WTC11 (cell line): Measurements from ENCODE around the gene YARS1. TPM values are rescaled to one million over a fixed set of nuclear protein-coding genes. Genes with fewer than 3 reads are reported as not detected.

Experiments
- ATF2 ChIP-seq: sonication (generic); formaldehyde crosslinking; IDR thresholded peaks from 2 replicates; pipeline ENCODE4 v1.8.1; 2022; ENCODE audit warnings: low read depth, missing genetic modification reagents, borderline replicate concordance
- CREB1 ChIP-seq: sonication (generic); formaldehyde crosslinking; IDR thresholded peaks from 2 replicates; pipeline ENCODE4 v1.8.0; 2023; ENCODE audit warnings: mild to moderate bottlenecking, missing genetic modification reagents
- CTCF ChIP-seq: fragments of 200-600 bp; IDR thresholded peaks from 2 replicates; pipeline ENCODE4 v1.8.0; 2022; ENCODE audit warnings: antibody characterized with exemption
- EMX1 ChIP-seq: fragments of 250-450 bp; sonication (Bioruptor Pico); IDR thresholded peaks from 2 replicates; pipeline ENCODE4 v1.8.0; 2021; ENCODE audit warnings: mild to moderate bottlenecking
- ETV6 ChIP-seq: sonication (generic); formaldehyde crosslinking; IDR thresholded peaks from 2 replicates; pipeline ENCODE4 v1.8.1; 2022; ENCODE audit warnings: mild to moderate bottlenecking, missing genetic modification reagents
- FOXP1 ChIP-seq: sonication (generic); formaldehyde crosslinking; IDR thresholded peaks from 2 replicates; pipeline ENCODE4 v1.8.0; 2022; ENCODE audit warnings: missing genetic modification reagents, mild to moderate bottlenecking, moderate library complexity, borderline replicate concordance
- FOXP4 ChIP-seq: sonication (generic); formaldehyde crosslinking; IDR thresholded peaks from 2 replicates; pipeline ENCODE4 v1.8.0; 2022; ENCODE audit warnings: mild to moderate bottlenecking, missing genetic modification reagents
- GABPB1 ChIP-seq: sonication (generic); formaldehyde crosslinking; IDR thresholded peaks from 2 replicates; pipeline ENCODE4 v1.8.1; 2023; ENCODE audit warnings: mild to moderate bottlenecking, missing genetic modification reagents
- JUN ChIP-seq: sonication (generic); formaldehyde crosslinking; IDR thresholded peaks from 2 replicates; pipeline ENCODE4 v1.8.0; 2023; ENCODE audit warnings: mild to moderate bottlenecking, missing genetic modification reagents
- MAX ChIP-seq: sonication (generic); formaldehyde crosslinking; IDR thresholded peaks from 2 replicates; pipeline ENCODE4 v1.8.0; 2022; ENCODE audit warnings: mild to moderate bottlenecking, missing genetic modification reagents
- MXD4 ChIP-seq: fragments of 250-450 bp; sonication (Bioruptor Pico); IDR thresholded peaks from 2 replicates; pipeline ENCODE4 v1.8.0; 2021; ENCODE audit warnings: mild to moderate bottlenecking, moderate library complexity, borderline replicate concordance
- NFATC4 ChIP-seq: fragments of 250-450 bp; sonication (Bioruptor Pico); IDR thresholded peaks from 2 replicates; pipeline ENCODE4 v1.9.0; 2021; ENCODE audit warnings: mild to moderate bottlenecking
- NFYB ChIP-seq: sonication (generic); formaldehyde crosslinking; conservative IDR thresholded peaks from 2 replicates; pipeline ENCODE4 v1.8.0; 2022; ENCODE audit warnings: low read depth, missing genetic modification reagents
- NR3C1 ChIP-seq: sonication (generic); formaldehyde crosslinking; conservative IDR thresholded peaks from 2 replicates; pipeline ENCODE4 v1.8.1; 2023; ENCODE audit warnings: low read depth, mild to moderate bottlenecking, missing genetic modification reagents
- PRRX2 ChIP-seq: fragments of 250-450 bp; sonication (Bioruptor Pico); IDR thresholded peaks from 2 replicates; pipeline ENCODE4 v1.8.0; 2021; ENCODE audit warnings: mild to moderate bottlenecking
- RELA ChIP-seq: sonication (generic); formaldehyde crosslinking; IDR thresholded peaks from 2 replicates; pipeline ENCODE4 v1.8.1; 2022; ENCODE audit warnings: missing genetic modification reagents, mild to moderate bottlenecking, borderline replicate concordance
- SP1 ChIP-seq: sonication (generic); formaldehyde crosslinking; conservative IDR thresholded peaks from 2 replicates; pipeline ENCODE4 v1.8.1; 2022; ENCODE audit warnings: missing genetic modification reagents
- TP53 ChIP-seq: sonication (generic); formaldehyde crosslinking; IDR thresholded peaks from 2 replicates; pipeline ENCODE4 v1.8.1; 2023; ENCODE audit warnings: mild to moderate bottlenecking, missing genetic modification reagents
- ZNF281 ChIP-seq: sonication (generic); formaldehyde crosslinking; IDR thresholded peaks from 2 replicates; pipeline ENCODE4 v1.8.0; 2023; ENCODE audit warnings: mild to moderate bottlenecking, missing genetic modification reagents
- ZNF396 ChIP-seq: fragments of 250-450 bp; sonication (Bioruptor Pico); IDR thresholded peaks from 2 replicates; pipeline ENCODE4 v1.8.0; 2021; ENCODE audit warnings: mild to moderate bottlenecking, moderate library complexity, borderline replicate concordance
- ZNF416 ChIP-seq: fragments of 250-450 bp; sonication (Bioruptor Pico); IDR thresholded peaks from 2 replicates; pipeline ENCODE4 v1.9.0; 2021; ENCODE audit warnings: mild to moderate bottlenecking, inconsistent platforms
- ZNF423 ChIP-seq: fragments of 250-450 bp; sonication (Bioruptor Pico); IDR thresholded peaks from 2 replicates; pipeline ENCODE4 v2.1.2; 2022; ENCODE audit warnings: mild to moderate bottlenecking, moderate library complexity
- ZNF425 ChIP-seq: fragments of 250-450 bp; sonication (Bioruptor Pico); conservative IDR thresholded peaks from 2 replicates; pipeline ENCODE4 v1.9.0; 2021; ENCODE audit warnings: mild to moderate bottlenecking
- ZNF671 ChIP-seq: fragments of 250-450 bp; sonication (Bioruptor Pico); IDR thresholded peaks from 2 replicates; pipeline ENCODE4 v1.8.0; 2021; ENCODE audit warnings: mild to moderate bottlenecking
- total RNA-seq: library from RNA; stranded (reverse); gene quantifications from 3 replicates; pipeline ENCODE4 v1.2.3, GENCODE V29; 2021
- TF ChIP-seq, protein P1 (sequence below): sonication (generic); formaldehyde crosslinking; IDR thresholded peaks from 2 replicates; pipeline ENCODE4 v1.8.0; 2023; ENCODE audit warnings: missing genetic modification reagents
- TF ChIP-seq, protein P2 (sequence below): sonication (generic); formaldehyde crosslinking; IDR thresholded peaks from 2 replicates; pipeline ENCODE4 v1.8.1; 2022; ENCODE audit warnings: mild to moderate bottlenecking, moderate library complexity, missing genetic modification reagents
- TF ChIP-seq, protein P3 (sequence below): fragments of 250-450 bp; sonication (Bioruptor Pico); IDR thresholded peaks from 2 replicates; pipeline ENCODE4 v2.1.2; 2022; ENCODE audit warnings: mild to moderate bottlenecking, moderate library complexity

YARS1 gene
- total RNA-seq, 1 experiment from 2014 or later = 197 TPM

DNA sequence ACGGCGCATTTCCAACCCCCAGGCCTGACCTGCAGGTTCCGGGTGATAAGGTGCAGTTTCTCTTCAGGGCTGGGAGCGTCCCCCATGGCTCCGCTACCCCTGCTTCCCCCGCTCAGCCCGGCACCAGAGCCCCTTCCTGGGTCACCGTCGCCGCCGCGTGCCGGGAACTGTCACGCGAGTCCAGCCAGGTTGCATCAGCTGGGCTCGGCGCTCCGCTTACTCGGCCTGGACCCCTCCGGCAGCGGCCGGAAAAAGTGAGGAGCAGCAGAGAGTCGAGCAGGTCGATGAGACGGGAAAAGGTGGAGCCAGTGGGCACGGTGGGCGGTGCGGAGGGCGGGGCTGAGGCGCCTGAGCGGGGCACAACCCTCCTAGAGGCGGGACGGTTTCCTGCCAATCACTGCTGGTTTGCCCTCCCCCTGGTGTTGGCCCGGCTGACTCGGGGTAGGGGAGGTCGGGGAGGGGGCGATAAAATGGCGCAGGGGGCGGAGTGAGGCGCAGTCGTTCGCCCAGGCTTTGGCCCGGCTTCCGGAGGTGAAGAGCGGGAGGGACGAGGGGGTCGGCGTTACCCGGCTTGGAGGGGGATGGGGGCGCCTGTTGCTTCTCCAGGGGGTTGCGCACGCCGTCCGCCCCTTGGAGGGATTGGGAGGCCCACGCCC lies at the start of gene YARS1, which contains the start of gene S100PBP (continued):
- TF ChIP-seq CREB1 (peak; percentile 81; the same call in 1 of the 2 replicates), MAX (CRISPR knock-in tag) (peak; percentile 100), ETV6 (CRISPR knock-in tag) (peak; percentile 92), NR3C1 (CRISPR knock-in tag) (no peak), EMX1 (CRISPR knock-in tag) (no peak), RELA (no peak), ZNF396 (CRISPR knock-in tag) (no peak), PRRX2 (CRISPR knock-in tag) (0 out of 2 replicates have a peak, but pooled peaks have one; percentile 50), ZNF425 (CRISPR knock-in tag) (no peak), ZNF671 (CRISPR knock-in tag) (no peak), CTCF (no peak), ZNF281 (CRISPR knock-in tag) (peak; percentile 20; the same call in 1 of the 2 replicates), GABPB1 (CRISPR knock-in tag) (peak; percentile 100), NFYB (no peak; the same call in 1 of the 2 replicates), TP53 (no peak), FOXP4 (CRISPR knock-in tag) (peak; percentile 77), ATF2 (CRISPR knock-in tag) (no peak), ZNF423 (no peak), SP1 (CRISPR knock-in tag) (peak; percentile 99), JUN (CRISPR knock-in tag) (no peak), FOXP1 (CRISPR knock-in tag) (peak; percentile 69), ZNF416 (CRISPR knock-in tag) (no peak), NFATC4 (no peak), MXD4 (CRISPR knock-in tag) (no peak)
- TF ChIP-seq, protein P1, sequence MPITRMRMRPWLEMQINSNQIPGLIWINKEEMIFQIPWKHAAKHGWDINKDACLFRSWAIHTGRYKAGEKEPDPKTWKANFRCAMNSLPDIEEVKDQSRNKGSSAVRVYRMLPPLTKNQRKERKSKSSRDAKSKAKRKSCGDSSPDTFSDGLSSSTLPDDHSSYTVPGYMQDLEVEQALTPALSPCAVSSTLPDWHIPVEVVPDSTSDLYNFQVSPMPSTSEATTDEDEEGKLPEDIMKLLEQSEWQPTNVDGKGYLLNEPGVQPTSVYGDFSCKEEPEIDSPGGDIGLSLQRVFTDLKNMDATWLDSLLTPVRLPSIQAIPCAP (CRISPR knock-in tag) = no peak
- TF ChIP-seq, protein P2, sequence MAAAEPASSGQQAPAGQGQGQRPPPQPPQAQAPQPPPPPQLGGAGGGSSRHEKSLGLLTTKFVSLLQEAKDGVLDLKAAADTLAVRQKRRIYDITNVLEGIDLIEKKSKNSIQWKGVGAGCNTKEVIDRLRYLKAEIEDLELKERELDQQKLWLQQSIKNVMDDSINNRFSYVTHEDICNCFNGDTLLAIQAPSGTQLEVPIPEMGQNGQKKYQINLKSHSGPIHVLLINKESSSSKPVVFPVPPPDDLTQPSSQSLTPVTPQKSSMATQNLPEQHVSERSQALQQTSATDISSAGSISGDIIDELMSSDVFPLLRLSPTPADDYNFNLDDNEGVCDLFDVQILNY (CRISPR knock-in tag) = peak; percentile 40; the same call in 1 of the 2 replicates
- TF ChIP-seq, protein P3, sequence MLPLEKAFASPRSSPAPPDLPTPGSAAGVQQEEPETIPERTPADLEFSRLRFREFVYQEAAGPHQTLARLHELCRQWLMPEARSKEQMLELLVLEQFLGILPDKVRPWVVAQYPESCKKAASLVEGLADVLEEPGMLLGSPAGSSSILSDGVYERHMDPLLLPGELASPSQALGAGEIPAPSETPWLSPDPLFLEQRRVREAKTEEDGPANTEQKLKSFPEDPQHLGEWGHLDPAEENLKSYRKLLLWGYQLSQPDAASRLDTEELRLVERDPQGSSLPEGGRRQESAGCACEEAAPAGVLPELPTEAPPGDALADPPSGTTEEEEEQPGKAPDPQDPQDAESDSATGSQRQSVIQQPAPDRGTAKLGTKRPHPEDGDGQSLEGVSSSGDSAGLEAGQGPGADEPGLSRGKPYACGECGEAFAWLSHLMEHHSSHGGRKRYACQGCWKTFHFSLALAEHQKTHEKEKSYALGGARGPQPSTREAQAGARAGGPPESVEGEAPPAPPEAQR (CRISPR knock-in tag) = no peak
